ENCODE results near the gene PLEKHA6. TPM values are rescaled to one million over a fixed set of nuclear protein-coding genes. Genes with fewer than 3 reads are reported as not detected.

The PLEKHA6 gene
- total RNA-seq, 1 experiment from 2014 or later = 1.2 TPM

DNA sequence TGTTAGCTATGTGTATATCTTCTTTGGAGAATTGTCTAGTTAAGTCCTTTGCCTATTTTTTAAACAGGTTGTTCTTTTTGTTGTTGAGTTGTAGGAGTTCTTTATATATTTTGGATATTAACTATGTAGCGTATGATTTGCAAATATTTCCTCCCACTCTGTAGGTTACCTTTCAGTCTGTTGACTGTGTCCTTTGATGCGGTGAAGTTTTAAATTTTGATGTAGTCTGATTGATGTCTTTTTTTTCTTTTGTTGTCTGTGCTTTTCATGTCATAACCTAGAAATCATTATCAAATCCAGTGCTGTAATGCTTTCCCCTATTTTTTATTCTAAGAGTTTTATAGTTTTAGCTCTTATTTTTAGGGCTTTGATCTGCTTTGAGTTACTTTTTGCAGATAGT is 154.8 kb downstream of the PLEKHA6 start:
- Histone ChIP-seq H3K27me3 (peaks cover 3% of the 10 kb centered on the region; the same call in 1 of the 2 replicates), H3K4me3 (no peak overlapping the region), H3K36me3 (no peaks in the 10 kb centered on the region), H3K4me1 (no peaks in the 10 kb centered on the region; the same call in 1 of the 2 replicates), H3K9me3 (replicated peaks) (no peaks in the 10 kb centered on the region; the same call in 1 of the 2 replicates), H3K27ac (no peak overlapping the region)
- no peak for DNase-seq

DNA sequence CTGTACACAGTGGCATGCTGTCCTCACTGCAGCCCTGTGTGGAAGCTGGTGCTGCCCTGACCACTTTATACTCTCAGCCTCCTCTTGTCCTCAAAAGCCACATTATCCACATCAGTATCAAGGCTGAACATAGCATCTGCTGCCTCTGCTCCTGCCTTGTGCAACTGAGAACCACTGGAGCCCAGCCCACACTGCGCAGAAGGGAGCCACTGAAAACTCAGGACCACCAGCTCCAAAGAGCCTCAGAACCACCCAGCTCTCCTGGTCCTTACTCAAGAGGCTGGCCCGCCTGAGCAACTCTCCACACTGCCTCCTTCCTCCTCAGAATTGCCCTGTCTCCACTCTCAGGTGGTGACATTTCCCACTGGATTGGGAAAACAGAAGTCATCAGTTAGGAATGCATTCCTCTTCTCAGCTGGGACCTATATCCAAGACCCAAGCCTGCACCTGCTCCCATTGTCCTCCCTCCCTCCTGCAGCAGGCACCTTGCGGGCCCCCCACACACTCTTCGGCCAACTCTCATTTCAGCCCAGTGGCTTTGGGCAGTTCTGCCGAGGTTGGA is 156.4 kb downstream of the PLEKHA6 start:
- Histone ChIP-seq H3K36me3 (no peaks in the 10 kb centered on the region), H3K4me1 (peaks cover 9% of the 10 kb centered on the region; the same call in 1 of the 2 replicates), H3K4me3 (no peak overlapping the region), H3K27ac (no peak overlapping the region), H3K27me3 (peaks cover 3% of the 10 kb centered on the region), H3K9me3 (replicated peaks) (no peaks in the 10 kb centered on the region; the same call in 1 of the 2 replicates)
- no peak for DNase-seq

DNA sequence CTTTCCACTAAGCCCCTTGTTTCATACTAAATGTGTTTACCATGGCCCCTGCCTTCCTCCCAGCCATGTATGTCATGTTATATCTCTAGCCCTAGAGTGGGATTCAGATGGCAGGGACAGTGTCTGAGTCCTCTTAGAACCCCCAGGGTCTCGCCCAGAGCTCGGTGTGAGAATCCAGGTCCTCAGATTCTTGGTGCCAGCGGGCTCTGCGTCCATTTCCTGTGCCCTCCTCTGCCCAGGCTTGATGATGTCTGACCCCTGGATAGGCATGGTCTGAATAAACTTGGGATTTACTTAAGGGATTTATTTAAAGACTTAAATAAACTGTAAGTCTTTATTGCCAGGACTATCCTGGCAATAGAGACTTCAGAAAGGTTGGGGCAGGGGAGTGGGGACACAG is 157.2 kb downstream of the PLEKHA6 start:
- peaks cover 10% of the 10 kb centered on the region; the same call in 1 of the 2 replicates for H3K4me1 ChIP-seq
- H3K27ac ChIP-seq = no peak overlapping the region
- H3K36me3 ChIP-seq = no peaks in the 10 kb centered on the region
- H3K27me3 ChIP-seq = peaks cover 3% of the 10 kb centered on the region
- DNase-seq = no peak
- H3K9me3 ChIP-seq (replicated peaks) = no peaks in the 10 kb centered on the region; the same call in 1 of the 2 replicates
- no peak overlapping the region for H3K4me3 ChIP-seq

DNA sequence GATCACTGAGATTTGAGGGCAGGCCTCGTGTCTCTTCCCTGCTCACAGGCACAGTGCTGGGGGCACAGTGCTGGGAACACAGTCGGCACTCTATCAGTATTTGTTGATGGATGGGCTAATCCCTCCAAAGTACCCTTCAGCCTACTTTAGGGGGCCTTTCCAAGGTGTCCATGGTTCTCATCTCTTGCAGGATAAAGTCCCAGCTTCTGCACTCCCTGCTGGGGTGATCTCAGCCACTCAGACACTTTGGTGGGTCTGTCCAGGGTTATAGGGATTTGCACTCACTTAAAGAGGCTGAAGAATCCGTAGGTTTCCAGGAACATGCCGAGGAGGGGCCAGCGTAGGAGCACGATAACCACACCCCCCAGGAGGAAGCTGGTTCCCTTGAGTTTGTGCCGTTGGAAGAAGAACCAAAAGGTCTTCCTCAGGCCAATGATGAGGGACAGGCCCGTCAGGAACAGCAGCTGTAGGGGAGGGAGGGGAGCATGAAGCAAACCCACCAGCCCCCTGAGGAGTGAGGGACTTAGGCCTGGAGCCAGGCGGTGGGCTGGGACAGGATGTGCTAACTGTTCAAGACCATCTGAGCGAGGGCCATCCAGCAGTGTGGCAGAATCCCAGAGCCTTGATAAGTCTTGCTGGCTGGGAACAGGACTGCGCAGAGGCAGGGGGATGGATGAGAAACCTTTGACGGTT is 158.2 kb downstream of the PLEKHA6 start:
- H3K9me3 ChIP-seq (replicated peaks) = no peaks in the 10 kb centered on the region; the same call in 1 of the 2 replicates
- DNase-seq = no peak
- no peaks in the 10 kb centered on the region for H3K36me3 ChIP-seq
- H3K4me1 ChIP-seq = peaks cover 10% of the 10 kb centered on the region; the same call in 1 of the 2 replicates
- no peak overlapping the region for H3K4me3 ChIP-seq
- H3K27ac ChIP-seq = no peak overlapping the region
- peaks cover 3% of the 10 kb centered on the region for H3K27me3 ChIP-seq

DNA sequence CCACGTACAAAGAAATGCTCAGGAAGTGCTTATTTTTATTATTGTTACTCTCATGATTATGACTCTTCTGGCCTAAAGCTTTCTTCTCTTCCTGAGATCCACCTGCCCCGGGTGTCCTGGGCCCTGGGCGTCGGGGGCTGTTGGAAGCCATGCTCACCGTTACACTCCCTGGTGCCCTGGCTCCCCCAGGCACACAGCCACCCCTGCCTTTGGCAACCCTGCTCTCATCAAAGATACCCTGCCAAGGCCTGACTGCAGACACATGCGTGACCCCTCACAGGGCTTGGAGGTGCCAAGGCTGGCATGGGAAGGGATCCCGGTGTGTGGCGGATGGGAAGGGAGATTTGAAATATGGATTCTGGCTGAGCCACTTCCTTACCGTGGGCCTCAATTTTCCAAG is 160.2 kb downstream of the PLEKHA6 start:
- DNase-seq = no peak
- no peaks in the 10 kb centered on the region; the same call in 1 of the 2 replicates for H3K27me3 ChIP-seq
- no peaks in the 10 kb centered on the region; the same call in 1 of the 2 replicates for H3K9me3 ChIP-seq (replicated peaks)
- H3K4me1 ChIP-seq = peaks cover 20% of the 10 kb centered on the region
- no peak overlapping the region for H3K27ac ChIP-seq
- no peak overlapping the region for H3K4me3 ChIP-seq
- no peaks in the 10 kb centered on the region for H3K36me3 ChIP-seq

DNA sequence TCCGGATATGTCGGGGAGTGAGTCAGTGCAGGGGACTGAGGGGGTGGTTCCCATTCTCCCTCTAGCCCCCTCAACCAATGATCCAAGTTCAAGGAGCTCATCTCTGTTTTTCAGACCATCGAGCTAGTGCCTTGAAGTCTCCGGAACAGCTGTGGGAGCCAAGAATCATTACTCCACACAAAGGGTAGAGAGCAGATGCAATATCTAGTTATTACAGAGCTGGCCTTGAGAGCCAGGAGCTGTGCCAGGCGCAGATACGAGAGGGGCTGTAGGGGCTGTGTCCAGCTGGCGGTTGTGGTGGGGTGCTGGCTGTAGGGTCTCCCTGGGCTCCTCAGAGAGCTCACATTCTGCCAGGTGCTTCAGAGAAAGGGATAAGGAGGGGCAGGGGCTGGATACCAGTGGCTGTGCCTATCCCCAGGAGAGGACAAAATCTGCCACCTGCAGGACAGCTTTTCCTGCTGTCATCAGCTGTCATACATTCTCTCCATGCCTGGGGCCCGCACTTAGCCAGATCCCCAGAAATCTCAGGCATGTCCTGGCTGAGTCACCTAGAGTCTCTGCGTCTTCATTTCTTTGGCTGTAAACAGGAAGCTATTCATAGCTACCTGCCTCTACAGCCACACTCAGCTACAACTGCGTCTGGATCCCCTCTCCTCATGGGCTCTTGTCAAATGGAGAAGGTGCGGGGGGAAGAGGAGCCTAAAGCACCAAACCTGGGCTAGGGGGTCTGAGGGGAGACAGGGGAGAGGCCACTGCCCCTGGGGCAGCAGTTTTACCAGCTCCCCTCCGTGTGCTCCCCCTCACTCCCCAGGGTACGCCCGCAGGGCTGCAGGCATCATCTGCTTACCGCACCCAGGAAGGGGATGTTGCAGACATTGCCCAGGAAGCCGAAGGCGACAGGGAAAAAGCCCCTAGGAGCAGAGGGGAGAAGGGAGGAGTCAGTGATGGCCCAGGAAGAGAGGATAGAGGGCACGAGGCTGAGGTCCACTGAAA is 161.1 kb downstream of the PLEKHA6 start:
- DNase-seq = peak; percentile 35 to 47
- Histone ChIP-seq H3K9me3 (replicated peaks) (no peaks in the 10 kb centered on the region), H3K4me3 (no peak overlapping the region), H3K4me1 (peaks cover 20% of the 10 kb centered on the region), H3K27ac (0 out of 2 replicates have a peak overlapping the region, but pooled peaks have one; percentile 4), H3K36me3 (no peaks in the 10 kb centered on the region), H3K27me3 (no peaks in the 10 kb centered on the region; the same call in 1 of the 2 replicates)

DNA sequence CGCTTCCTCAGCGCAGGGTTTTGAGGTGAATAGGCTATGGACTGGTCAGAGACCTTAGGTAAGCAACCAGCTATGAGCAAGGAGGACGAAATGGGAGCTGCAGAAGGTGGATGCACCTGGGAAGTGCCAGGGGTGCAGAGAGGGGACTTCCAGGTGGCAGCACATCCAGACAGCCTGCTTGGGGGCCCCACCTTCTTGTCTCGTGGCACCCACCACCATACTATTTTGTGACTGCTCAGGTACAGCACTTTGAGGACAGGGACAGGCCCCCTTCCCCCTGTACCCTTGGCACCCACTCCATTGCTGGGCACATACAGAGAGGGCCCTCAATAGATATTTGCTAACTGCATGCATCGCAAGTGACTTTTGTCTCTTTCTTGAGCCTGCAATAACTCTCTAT is 162.7 kb downstream of the PLEKHA6 start:
- no peak overlapping the region for H3K4me3 ChIP-seq
- DNase-seq = no peak
- peaks cover 20% of the 10 kb centered on the region for H3K4me1 ChIP-seq
- no peaks in the 10 kb centered on the region for H3K9me3 ChIP-seq (replicated peaks)
- H3K36me3 ChIP-seq = no peaks in the 10 kb centered on the region
- no peaks in the 10 kb centered on the region; the same call in 1 of the 2 replicates for H3K27me3 ChIP-seq
- no peak overlapping the region for H3K27ac ChIP-seq

DNA sequence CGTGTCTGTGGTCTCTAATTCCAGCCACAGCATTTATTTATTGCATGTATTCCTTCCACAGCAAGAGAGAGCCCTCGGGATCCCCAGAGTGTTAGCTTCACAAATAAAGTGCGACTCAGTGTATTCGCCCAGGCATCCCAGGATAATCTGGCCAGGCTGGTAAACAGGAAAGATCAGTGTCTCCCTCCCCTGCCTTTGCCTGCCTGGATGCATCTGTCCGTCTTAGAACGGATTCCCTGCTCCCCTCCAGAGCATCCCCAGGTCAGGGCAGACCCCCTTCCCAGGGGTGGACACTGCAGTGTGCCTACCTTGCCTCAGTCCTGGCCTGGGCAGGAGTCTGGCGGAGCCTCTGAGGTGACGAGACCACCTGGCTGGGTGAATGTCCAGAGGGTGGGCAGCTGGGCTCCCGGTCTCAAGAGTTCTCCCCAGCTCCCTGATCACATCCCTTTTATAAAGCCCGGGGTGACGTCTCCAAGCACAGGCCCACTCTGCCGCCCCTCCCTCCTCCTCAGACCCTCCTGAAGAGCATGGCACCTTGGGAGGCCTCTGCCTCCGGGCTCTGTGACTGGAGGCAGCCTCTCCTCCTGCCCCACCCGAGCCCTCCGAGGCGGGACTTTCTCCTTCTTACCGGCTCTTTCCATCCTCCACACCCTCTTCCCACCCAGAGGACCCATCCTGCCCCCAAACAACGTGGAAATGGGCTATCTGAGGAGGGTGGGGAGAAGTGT is 163.5 kb downstream of the PLEKHA6 start, which contains the start of gene KISS1:
TSS of gene KISS1 (minus strand) at position 424 of the 728 bp plus-strand sequence. CDS start 3,615 bp downstream, outside the sequence.
- no peak within 1 kb of the TSS; the same call in 1 of the 2 replicates for H3K27ac ChIP-seq
- DNase-seq = no peak
- no peak within 1 kb of the TSS for H3K4me3 ChIP-seq

DNA sequence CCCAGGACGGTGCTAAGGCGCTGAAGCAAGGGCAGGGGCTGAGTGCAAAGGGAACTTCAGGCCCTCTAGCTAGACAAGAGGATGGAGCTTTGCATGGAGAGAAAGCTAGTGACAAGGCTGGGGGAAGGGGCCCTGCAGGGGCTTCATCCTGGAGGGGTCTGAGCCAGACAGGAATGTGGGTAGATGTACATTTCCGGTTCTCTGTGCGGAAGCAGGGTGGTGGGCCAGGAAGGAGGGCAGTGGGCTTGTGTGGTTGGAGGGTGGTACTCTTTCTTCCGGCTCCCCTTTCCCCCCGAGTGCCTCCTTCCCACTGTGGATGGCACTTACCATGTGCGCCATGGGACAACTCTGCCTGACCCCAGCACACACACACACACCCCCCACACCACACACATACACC is 165.0 kb downstream of the PLEKHA6 start:
- no peaks in the 10 kb centered on the region for H3K9me3 ChIP-seq (replicated peaks)
- no peak overlapping the region for H3K27ac ChIP-seq
- no peak for DNase-seq
- peaks cover 5% of the 10 kb centered on the region; the same call in 1 of the 2 replicates for H3K27me3 ChIP-seq
- H3K4me1 ChIP-seq = peaks cover 23% of the 10 kb centered on the region
- no peaks in the 10 kb centered on the region for H3K36me3 ChIP-seq
- no peak overlapping the region for H3K4me3 ChIP-seq

More for the DNA sequence above, 163.5 kb downstream of the PLEKHA6 start, which contains the start of gene KISS1:
- Histone ChIP-seq H3K36me3 (no peaks in the 10 kb centered on the region), H3K9me3 (replicated peaks) (no peaks in the 10 kb centered on the region), H3K27me3 (peaks cover 5% of the 10 kb centered on the region; the same call in 1 of the 2 replicates), H3K4me1 (peaks cover 20% of the 10 kb centered on the region)

DNA sequence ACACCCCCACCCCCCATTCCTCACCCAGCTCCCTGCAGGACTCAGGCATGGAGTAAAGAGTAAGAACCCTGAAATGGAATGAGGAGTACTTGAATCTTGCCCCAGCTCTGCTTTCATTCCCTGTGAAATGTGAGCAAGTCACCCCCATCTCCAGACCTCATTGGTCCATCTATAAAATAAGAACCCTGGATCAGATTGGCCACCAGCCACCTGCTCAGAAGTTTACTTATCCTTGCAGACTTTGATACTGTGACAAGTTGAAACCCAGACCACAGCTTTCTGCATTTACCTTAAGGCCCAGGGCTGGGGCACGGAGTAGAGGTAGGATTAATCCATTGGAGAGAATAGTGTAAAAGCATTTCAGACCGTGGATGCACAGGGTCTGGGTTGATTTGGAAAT is 165.6 kb downstream of the PLEKHA6 start:
- DNase-seq = no peak

DNA sequence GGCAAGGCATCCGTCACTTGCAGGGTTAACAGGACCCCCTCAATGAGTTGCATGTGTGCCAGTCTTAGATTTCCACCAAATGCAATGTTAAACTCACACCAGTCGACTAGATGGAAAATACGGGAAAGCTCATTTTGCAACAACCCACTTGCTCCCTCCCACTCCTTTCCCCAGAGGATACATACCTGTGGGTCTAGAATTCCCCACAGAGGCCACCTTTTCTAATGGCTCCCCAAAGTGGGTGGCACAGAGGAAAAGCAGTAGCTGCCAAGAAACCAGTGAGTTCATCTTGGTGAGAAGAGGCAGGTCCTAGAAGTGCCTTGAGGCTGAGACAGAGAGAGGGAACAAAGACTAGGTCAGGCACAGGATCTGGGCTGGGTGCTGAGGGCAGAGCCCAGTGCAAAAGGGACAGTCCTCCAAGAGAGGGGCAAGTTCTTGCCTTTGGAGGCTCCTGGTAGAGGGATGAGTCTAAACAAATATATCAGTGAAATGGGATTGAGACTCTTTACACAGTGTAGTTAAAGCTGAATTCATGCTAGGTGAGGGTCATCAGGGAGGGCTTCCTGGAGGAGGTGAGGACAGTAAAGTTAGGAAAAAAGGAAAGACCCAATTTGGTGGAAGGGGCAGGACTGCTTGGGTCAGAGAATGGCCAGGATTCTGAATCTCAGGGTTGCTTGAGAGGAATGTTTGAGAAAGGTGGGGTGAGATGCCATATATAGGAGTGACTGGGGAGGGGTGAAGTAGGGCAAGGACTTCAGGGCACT is 167.0 kb downstream of the PLEKHA6 start:
- peaks cover 14% of the 10 kb centered on the region for H3K4me1 ChIP-seq
- no peak overlapping the region for H3K4me3 ChIP-seq
- H3K27me3 ChIP-seq = peaks cover 13% of the 10 kb centered on the region
- no peaks in the 10 kb centered on the region for H3K36me3 ChIP-seq
- no peak for DNase-seq
- H3K27ac ChIP-seq = no peak overlapping the region
- no peaks in the 10 kb centered on the region for H3K9me3 ChIP-seq (replicated peaks)

More for the DNA sequence above, 165.6 kb downstream of the PLEKHA6 start:
- H3K27ac ChIP-seq = no peak overlapping the region
- no peaks in the 10 kb centered on the region for H3K9me3 ChIP-seq (replicated peaks)
- H3K4me3 ChIP-seq = no peak overlapping the region
- no peaks in the 10 kb centered on the region for H3K36me3 ChIP-seq
- peaks cover 22% of the 10 kb centered on the region for H3K4me1 ChIP-seq
- peaks cover 11% of the 10 kb centered on the region; the same call in 1 of the 2 replicates for H3K27me3 ChIP-seq

DNA sequence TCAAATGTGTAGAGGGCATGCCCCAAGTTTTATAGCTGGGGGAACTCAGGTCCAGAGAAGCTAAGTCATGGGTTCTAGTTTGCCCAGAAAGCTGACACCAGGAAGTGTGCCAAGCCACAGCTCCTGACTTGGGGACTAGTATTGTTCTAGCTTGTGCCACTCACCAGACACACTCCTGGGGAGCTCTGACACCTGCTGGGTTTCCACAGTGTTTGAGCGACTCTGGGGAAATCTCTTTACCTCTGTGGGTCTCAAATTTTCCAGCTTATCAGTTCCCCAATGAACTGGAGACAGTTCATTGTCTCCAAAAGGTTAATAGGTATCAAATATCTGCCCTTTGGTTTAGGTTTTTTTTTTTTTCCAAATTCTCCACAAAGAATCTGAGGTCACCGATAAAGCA is 167.7 kb downstream of the PLEKHA6 start:
- peaks cover 19% of the 10 kb centered on the region for H3K27me3 ChIP-seq
- H3K4me1 ChIP-seq = peaks cover 14% of the 10 kb centered on the region
- no peaks in the 10 kb centered on the region for H3K36me3 ChIP-seq
- no peak overlapping the region for H3K27ac ChIP-seq
- no peak for DNase-seq
- H3K9me3 ChIP-seq (replicated peaks) = no peaks in the 10 kb centered on the region
- no peak overlapping the region for H3K4me3 ChIP-seq

DNA sequence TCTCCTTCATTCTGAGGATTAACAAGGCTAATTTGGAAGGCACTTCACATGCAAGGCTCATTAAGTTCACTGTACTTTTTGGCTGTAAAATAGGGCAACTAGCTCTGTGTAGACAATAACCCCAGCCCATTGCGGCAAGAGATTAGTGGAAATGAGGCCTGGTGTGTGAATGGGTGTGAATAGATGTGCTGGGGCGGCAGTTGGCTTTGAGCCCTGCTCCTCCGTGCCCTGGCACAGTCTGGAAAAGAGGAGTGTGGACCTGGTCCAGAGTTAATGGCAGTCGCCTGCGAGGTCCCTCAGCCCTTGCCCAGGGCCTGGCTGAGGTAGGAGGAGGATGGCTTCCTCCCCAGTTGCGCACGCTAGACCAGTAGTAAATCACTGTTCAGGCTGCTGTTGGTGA is 168.3 kb downstream of the PLEKHA6 start:
- DNase-seq = no peak
- H3K4me3 ChIP-seq = no peak overlapping the region
- no peaks in the 10 kb centered on the region for H3K9me3 ChIP-seq (replicated peaks)
- H3K36me3 ChIP-seq = no peaks in the 10 kb centered on the region
- no peak overlapping the region for H3K27ac ChIP-seq
- H3K4me1 ChIP-seq = peaks cover 13% of the 10 kb centered on the region
- peaks cover 25% of the 10 kb centered on the region for H3K27me3 ChIP-seq

Measured in SJCRH30 (cell line).